HCT116 (cell line): Measurements from ENCODE around the gene PHF20. TPM values are rescaled to one million over a fixed set of nuclear protein-coding genes. Genes with fewer than 3 reads are reported as not detected.

ENCODE experiments used
- ATAC-seq: fragments of 200-7000 bp; cut with Tn5 transposase; 2 replicates; pipeline ENCODE4 v1.9.1; 2020; ENCODE audit warnings: mild to moderate bottlenecking, moderate library complexity
- BruUV-seq: library from RNA; stranded (reverse); fragments of 400-500 nt; replicated peaks from 2 replicates; lab custom pipeline; 2021; lab: Mats Ljungman, UMichigan
- CTCF ChIA-PET: fragments of 300-600 bp; sonication (Branson Sonifier 250); formaldehyde crosslinking; loops from one replicate; lab custom pipeline; 2021; ENCODE audit warnings: antibody characterized with exemption; lab: Charles Lee
- POLR2A ChIA-PET: fragments of 300-600, 350-600 bp; sonication (Branson Sonifier 250); formaldehyde crosslinking; loops from one replicate; lab custom pipeline; 2021; ENCODE audit warnings: antibody characterized with exemption; lab: Charles Lee
- RAD21 ChIA-PET, 2 experiments: fragments of 300-600 bp; sonication (Branson Sonifier 250); formaldehyde crosslinking; loops; one replicate each; lab custom pipeline; 2023; ENCODE audit warnings: low total read pairs in 2 of 2; ENCODE audit not compliant: uncharacterized antibody in 2 of 2, unreplicated experiment in 2 of 2, low non-redundant PET in 1 of 2; lab: Charles Lee
- DNase-seq: peaks from one replicate; pipeline ENCODE4 v3.0.0-alpha.2; 2010; ENCODE audit warnings: low read depth, low spot score
- H2AFZ ChIP-seq: fragments of 200-600 bp; shearing (Covaris generic), sonication (generic); 2 replicates; pipeline ENCODE4 v1.6.1; 2017; ENCODE audit warnings: low read depth, mixed run types, mixed read lengths, antibody characterized with exemption, low read length; ENCODE audit not compliant: poor library complexity, severe bottlenecking
- H3K27ac ChIP-seq: 2 replicates; pipeline ENCODE4 v1.5.1; 2012; ENCODE audit warnings: low read depth, low read length
- H3K27me3 ChIP-seq: fragments of 200-600 bp; sonication (generic); 2 replicates; pipeline ENCODE4 v1.6.1; 2016; ENCODE audit warnings: mixed run types, low read length, mixed read lengths; ENCODE audit not compliant: insufficient read depth
- H3K36me3 ChIP-seq, 2 experiments: fragments of 200-500 bp in 1 of 2; fragments of 200-600 bp in 1 of 2; sonication (Bioruptor generic) in 1 of 2; sonication (generic) in 1 of 2; 2 replicates each; pipeline versions ENCODE4 v1.5.1 to v1.6.1; 2014 to 2016; ENCODE audit warnings: low read length in 2 of 2, inconsistent platforms in 1 of 2, mixed read lengths in 1 of 2, mixed run types in 1 of 2; ENCODE audit not compliant: insufficient read depth in 2 of 2, control insufficient read depth in 1 of 2
- H3K4me1 ChIP-seq, 2 experiments: fragments of 200-600 bp in 1 of 2; sonication (generic) in 1 of 2; 2 replicates each; pipeline versions ENCODE4 v1.5.1 to v1.6.1; 2012 to 2017; ENCODE audit warnings: low read length in 2 of 2, inconsistent platforms in 1 of 2, mild to moderate bottlenecking in 1 of 2, mixed read lengths in 1 of 2, mixed run types in 1 of 2, moderate library complexity in 1 of 2; ENCODE audit not compliant: insufficient read depth in 2 of 2, control insufficient read depth in 1 of 2
- H3K4me2 ChIP-seq: fragments of 200-600 bp; sonication (generic); 2 replicates; pipeline ENCODE4 v1.6.1; 2017; ENCODE audit warnings: mixed run types, low read length, mixed read lengths
- H3K4me3 ChIP-seq, 2 experiments: fragments of 200-600 bp in 1 of 2; sonication (generic) in 1 of 2; replicated peaks in 1 of 2; 2 replicates each; pipeline ENCODE4 v1.5.1; 2011 to 2016; ENCODE audit warnings: low read length in 2 of 2, control low read depth in 1 of 2, low read depth in 1 of 2, mild to moderate bottlenecking in 1 of 2, mixed read lengths in 1 of 2, mixed run types in 1 of 2
- H3K79me2 ChIP-seq: fragments of 200-600 bp; sonication (generic); 2 replicates; pipeline ENCODE4 v1.6.1; 2017; ENCODE audit warnings: mild to moderate bottlenecking, mixed run types, low read length, moderate library complexity, mixed read lengths; ENCODE audit not compliant: insufficient read depth
- H3K9ac ChIP-seq: fragments of 200-600 bp; sonication (generic); 2 replicates; pipeline ENCODE4 v1.6.1; 2016; ENCODE audit warnings: low read length, mixed read lengths
- H3K9me2 ChIP-seq: fragments of 200-600 bp; sonication (generic), shearing (Covaris generic); 2 replicates; pipeline ENCODE4 v1.6.1; 2017; ENCODE audit warnings: mixed run types, mild to moderate bottlenecking, moderate library complexity; ENCODE audit not compliant: insufficient read depth
- H3K9me3 ChIP-seq, 2 experiments: fragments of 200-500 bp in 1 of 2; fragments of 200-600 bp in 1 of 2; sonication (Bioruptor generic) in 1 of 2; sonication (generic) in 1 of 2; 2 replicates each; pipeline ENCODE4 v1.6.1; 2014 to 2017; ENCODE audit warnings: low read length in 2 of 2, mixed read lengths in 2 of 2, inconsistent platforms in 1 of 2, low read depth in 1 of 2, mild to moderate bottlenecking in 1 of 2, mixed run types in 1 of 2, moderate library complexity in 1 of 2; ENCODE audit not compliant: control insufficient read depth in 1 of 2, insufficient read depth in 1 of 2
- H4K20me1 ChIP-seq: fragments of 200-600 bp; sonication (generic), shearing (Covaris generic); 2 replicates; pipeline ENCODE4 v1.6.1; 2017; ENCODE audit warnings: mixed run types, mild to moderate bottlenecking, moderate library complexity; ENCODE audit not compliant: insufficient read depth
- ATF3 ChIP-seq: IDR thresholded peaks from 2 replicates; pipeline ENCODE4 v1.6.1; 2012
- CTCF ChIP-seq, 3 experiments: fragments of 200-600 bp in 1 of 3; sonication (generic) in 1 of 3; IDR thresholded peaks in 2 of 3; conservative IDR thresholded peaks in 1 of 3; 2 replicates each; pipeline ENCODE4 v1.5.1; 2012 to 2017; ENCODE audit warnings: low read depth in 2 of 3, low read length in 2 of 3, antibody characterized with exemption in 1 of 3, borderline replicate concordance in 1 of 3, control low read depth in 1 of 3, mild to moderate bottlenecking in 1 of 3, mixed read lengths in 1 of 3, mixed run types in 1 of 3, moderate library complexity in 1 of 3; ENCODE audit not compliant: insufficient read depth in 1 of 3
- ELF1 ChIP-seq: IDR thresholded peaks from 2 replicates; pipeline ENCODE4 v1.6.1; 2012; ENCODE audit warnings: low read depth, borderline replicate concordance
- EZH2 ChIP-seq: fragments of 200-600 bp; sonication (generic); IDR thresholded peaks from 2 replicates; pipeline ENCODE4 v1.6.1; 2017; ENCODE audit warnings: antibody characterized with exemption, mixed run types
- FOSL1 ChIP-seq: IDR thresholded peaks from 2 replicates; pipeline ENCODE4 v1.6.1; 2012; ENCODE audit warnings: low read depth
- JUND ChIP-seq: IDR thresholded peaks from 2 replicates; pipeline ENCODE4 v1.6.1; 2012
- MAX ChIP-seq: IDR thresholded peaks from 2 replicates; pipeline ENCODE4 v1.6.1; 2012
- SIN3A ChIP-seq: IDR thresholded peaks from 2 replicates; pipeline ENCODE4 v1.6.1; 2012; ENCODE audit warnings: low read depth
- SP1 ChIP-seq: IDR thresholded peaks from 2 replicates; pipeline ENCODE4 v1.6.1; 2012; ENCODE audit warnings: low read depth
- SRF ChIP-seq: IDR thresholded peaks from 2 replicates; pipeline ENCODE4 v1.6.1; 2012; ENCODE audit warnings: low read depth
- YY1 ChIP-seq: IDR thresholded peaks from 2 replicates; pipeline ENCODE4 v1.6.1; 2011; ENCODE audit warnings: low read length, low read depth, moderate library complexity, mild to moderate bottlenecking; ENCODE audit not compliant: insufficient replicate concordance; ENCODE audit errors: extremely low read depth
- ZBTB33 ChIP-seq: IDR thresholded peaks from 2 replicates; pipeline ENCODE4 v1.6.1; 2011; ENCODE audit warnings: mild to moderate bottlenecking, low read length, moderate library complexity; ENCODE audit not compliant: insufficient replicate concordance; ENCODE audit errors: extremely low read depth
- intact Hi-C: fragments of 100-400 bp; cut with micrococcal nuclease; formaldehyde crosslinking; loops from 2 replicates; pipeline ENCODE4 v1.10.0; 2022
- total RNA-seq: library from RNA; stranded (reverse); gene quantifications from one replicate; pipeline ENCODE4 v1.2.1, GENCODE V29; 2021; ENCODE audit not compliant: unreplicated experiment

Gene PHF20
- total RNA-seq, 1 experiment from 2014 or later, result 40.8 TPM

- Histone ChIP-seq H3K9me3 (no peaks in the 10 kb centered on the region), H3K27me3 (no peaks in the 10 kb centered on the region), H3K27ac (no peak overlapping the region), H3K9ac (no peak overlapping the region), H3K4me2 (no peak overlapping the region), H2AFZ (no peak overlapping the region), H4K20me1 (peaks cover 71% of the 10 kb centered on the region), H3K9me2 (no peaks in the 10 kb centered on the region), H3K79me2 (peaks cover 100% of the 10 kb centered on the region)
- ChIA-PET POLR2A (interaction anchor here (1.8 kb wide), 1 partner anchor 10 kb away, joined by 13 read pairs; the partner anchor contains the start of gene RBM39), RAD21 (no interaction called here)
- DNase-seq, result no peak
- intact Hi-C loops, result no loop called here
- BruUV-seq, result no TSS peak
- no peak for TF ChIP-seq CTCF (IDR thresholded peaks at IDR 0.05 in 2 of 3, conservative IDR thresholded peaks at IDR 0.05 in 1 of 3; ENCODE audit: borderline replicate concordance in 1 of 3, insufficient read depth in 1 of 3, low read depth in 2 of 3, low read length in 2 of 3)
- TF ChIP-seq, all 23 proteins: peak for 0
- ATAC-seq, result no peak
- H3K36me3 ChIP-seq, result peaks cover 88 to 91% of the 10 kb centered on the region in 2 experiments
- H3K4me1 ChIP-seq, result no peaks in the 10 kb centered on the region
- CTCF ChIA-PET, result no interaction called here
- H3K4me3 ChIP-seq, result no peak overlapping the region
Observed at GRCh38 chr20:35731862-35732643, 39.8 kb upstream of the PHF20 start.

- Histone ChIP-seq H3K79me2 (peaks cover 100% of the 10 kb centered on the region), H3K4me3 (no peak overlapping the region), H3K36me3 (peaks cover 85 to 90% of the 10 kb centered on the region in 2 experiments), H3K27me3 (no peaks in the 10 kb centered on the region), H3K9ac (no peak overlapping the region), H3K4me1 (no peaks in the 10 kb centered on the region), H2AFZ (no peak overlapping the region), H3K9me2 (no peaks in the 10 kb centered on the region), H3K9me3 (no peaks in the 10 kb centered on the region), H3K4me2 (no peak overlapping the region), H3K27ac (no peak overlapping the region), H4K20me1 (peaks cover 71% of the 10 kb centered on the region)
- ChIA-PET POLR2A (no interaction called here), CTCF (no interaction called here), RAD21 (no interaction called here)
- DNase-seq (no peak), ATAC-seq (no peak)
- intact Hi-C loops, result no loop called here
- BruUV-seq, result no TSS peak
- TF ChIP-seq EZH2 (no peak), FOSL1 (no peak), ELF1 (no peak), ATF3 (no peak), SIN3A (no peak), SP1 (no peak), CTCF (IDR thresholded peaks at IDR 0.05 in 2 of 3, conservative IDR thresholded peaks at IDR 0.05 in 1 of 3; ENCODE audit: borderline replicate concordance in 1 of 3, insufficient read depth in 1 of 3, low read depth in 2 of 3, low read length in 2 of 3) (no peak), SRF (no peak), MAX (no peak), ZBTB33 (no peak), JUND (no peak), YY1 (no peak)
Observed at GRCh38 chr20:35732644-35732982, 39.2 kb upstream of the PHF20 start.
